GM23248 (cell line): ENCODE data around the gene DHX58. TPM values are rescaled to one million over a fixed set of nuclear protein-coding genes. Genes with fewer than 3 reads are reported as not detected.

Experiments used
- DNase-seq: peaks from one replicate; pipeline ENCODE4 v3.0.0-alpha.2; 2015
- H2AFZ ChIP-seq: fragments of 200-600 bp; sonication (generic); 2 replicates; pipeline ENCODE4 v1.6.1; 2016; ENCODE audit warnings: antibody characterized with exemption
- H3F3A ChIP-seq: fragments of 200-600 bp; sonication (generic); 2 replicates; pipeline ENCODE4 v1.6.1; 2016; ENCODE audit warnings: mild to moderate bottlenecking, antibody characterized with exemption, mixed run types; ENCODE audit not compliant: insufficient read depth
- H3K27ac ChIP-seq: fragments of 200-600 bp; sonication (generic); 2 replicates; pipeline ENCODE4 v1.5.1; 2016; ENCODE audit warnings: mild to moderate bottlenecking
- H3K27me3 ChIP-seq: fragments of 200-600 bp; sonication (generic); replicated peaks from 2 replicates; pipeline ENCODE4 v1.6.1; 2016; ENCODE audit warnings: mild to moderate bottlenecking; ENCODE audit not compliant: insufficient read depth
- H3K36me3 ChIP-seq: fragments of 200-600 bp; sonication (generic); 2 replicates; pipeline ENCODE4 v1.6.1; 2016; ENCODE audit warnings: low read depth, mild to moderate bottlenecking
- H3K4me1 ChIP-seq: fragments of 200-600 bp; sonication (generic); 2 replicates; pipeline ENCODE4 v1.6.1; 2016; ENCODE audit warnings: mild to moderate bottlenecking; ENCODE audit not compliant: insufficient read depth
- H3K4me2 ChIP-seq: fragments of 200-600 bp; sonication (generic); one replicate; pipeline ENCODE4 v1.6.1; 2016; ENCODE audit warnings: mild to moderate bottlenecking; ENCODE audit not compliant: unreplicated experiment
- H3K4me3 ChIP-seq: fragments of 200-600 bp; sonication (generic); 2 replicates; pipeline ENCODE4 v1.5.1; 2016; ENCODE audit warnings: mild to moderate bottlenecking
- H3K79me2 ChIP-seq: fragments of 200-600 bp; sonication (generic); 2 replicates; pipeline ENCODE4 v1.6.1; 2016; ENCODE audit warnings: mild to moderate bottlenecking; ENCODE audit not compliant: insufficient read depth
- H3K9ac ChIP-seq: fragments of 200-600 bp; sonication (generic); 2 replicates; pipeline ENCODE4 v1.6.1; 2016; ENCODE audit warnings: mild to moderate bottlenecking
- H3K9me2 ChIP-seq: fragments of 200-600 bp; sonication (generic); 2 replicates; pipeline ENCODE4 v1.6.1; 2016; ENCODE audit warnings: mixed run types, mild to moderate bottlenecking, moderate library complexity; ENCODE audit not compliant: insufficient read depth
- H3K9me3 ChIP-seq: fragments of 200-600 bp; sonication (generic); one replicate; pipeline ENCODE4 v1.6.1; 2017; ENCODE audit warnings: low read depth
- H4K20me1 ChIP-seq: fragments of 200-600 bp; sonication (generic); 2 replicates; pipeline ENCODE4 v1.6.0; 2016; ENCODE audit not compliant: insufficient read depth
- EZH2 ChIP-seq: fragments of 200-600 bp; sonication (generic); IDR thresholded peaks from 2 replicates; pipeline ENCODE4 v1.6.1; 2018; ENCODE audit warnings: antibody characterized with exemption, mild to moderate bottlenecking; ENCODE audit not compliant: insufficient read depth, poor library complexity, severe bottlenecking
- EZH2phosphoT487 ChIP-seq: fragments of 200-600 bp; sonication (generic); IDR thresholded peaks from 2 replicates; pipeline ENCODE4 v1.6.1; 2018; ENCODE audit warnings: antibody characterized with exemption, moderate library complexity, mild to moderate bottlenecking, low read depth; ENCODE audit not compliant: insufficient read depth
- WGBS, 2 experiments: methylation state at CpG; one replicate each; pipeline ENCODE4 v1.1.6; 2015 to 2017; ENCODE audit warnings: low lambda C conversion rate in 2 of 2, low coverage in 1 of 2; ENCODE audit errors: missing lambda C conversion rate in 2 of 2; 5-methylcytosine and 5-hydroxymethylcytosine counted together
- in situ Hi-C: fragments of 300-500 bp; cut with MboI; formaldehyde crosslinking; loops from 2 replicates; pipeline ENCODE4 v1.15.0; 2020
- polyA plus RNA-seq: library from polyadenylated mRNA; unstranded; fragments of >200 nt; fragmentation: Nextera tagmentation; extraction: Ambion mirVana; gene quantifications from 2 replicates; pipeline ENCODE4 v1.2.1, GENCODE V29; 2016
- total RNA-seq: library from RNA; depleted of rRNA; stranded (reverse); fragments of >200 nt; shearing (Covaris generic); gene quantifications from 2 replicates; pipeline ENCODE4 v1.2.3, GENCODE V29; 2014

The DHX58 gene
- total and polyA plus RNA-seq, 2 experiments from 2014 or later, result 2.0 to 2.5 TPM

- Histone ChIP-seq H3K27me3 (peaks cover 16% of the 10 kb centered on the region), H3K9ac (no peak overlapping the region), H3K4me3 (no peak overlapping the region), H3K36me3 (no peaks in the 10 kb centered on the region), H3K4me2 (no peak overlapping the region), H3K79me2 (no peaks in the 10 kb centered on the region), H4K20me1 (no peaks in the 10 kb centered on the region), H3K27ac (no peak overlapping the region), H2AFZ (no peak overlapping the region), H3K4me1 (no peaks in the 10 kb centered on the region), H3K9me2 (no peaks in the 10 kb centered on the region), H3K9me3 (no peaks in the 10 kb centered on the region), H3F3A (no peaks in the 10 kb centered on the region)
- 70 to 79% methylated on average over 9 to 12 of the region's 12 CpGs for WGBS, 2 experiments
- no peak for DNase-seq
- no peak for TF ChIP-seq EZH2phosphoT487
- TF ChIP-seq EZH2, result no peak
- in situ Hi-C loops, result no loop called here
Observed at GRCh38 chr17:42094375-42095069, 18.0 kb downstream of the DHX58 start.

- no peaks in the 10 kb centered on the region for H3K9me2 ChIP-seq
- peaks cover 17% of the 10 kb centered on the region for H3K27me3 ChIP-seq
- H3K4me2 ChIP-seq, result no peak overlapping the region
- H4K20me1 ChIP-seq, result no peaks in the 10 kb centered on the region
- no peak overlapping the region for H2AFZ ChIP-seq
- in situ Hi-C loops, result no loop called here
- TF ChIP-seq EZH2phosphoT487, result no peak
- no peak for TF ChIP-seq EZH2
- H3K9ac ChIP-seq, result no peak overlapping the region
- 51 to 64% methylated on average over 6 of the region's 6 CpGs for WGBS, 2 experiments
- DNase-seq, result no peak
- H3F3A ChIP-seq, result no peaks in the 10 kb centered on the region
- H3K27ac ChIP-seq, result no peak overlapping the region
- no peaks in the 10 kb centered on the region for H3K9me3 ChIP-seq
- no peaks in the 10 kb centered on the region for H3K4me1 ChIP-seq
- no peak overlapping the region for H3K4me3 ChIP-seq
- H3K36me3 ChIP-seq, result no peaks in the 10 kb centered on the region
- H3K79me2 ChIP-seq, result no peaks in the 10 kb centered on the region
Observed at GRCh38 chr17:42092939-42093338, 19.6 kb downstream of the DHX58 start.

GRCh38 chr17:42090964-42091790, 21.3 kb downstream of the DHX58 start:
- no peaks in the 10 kb centered on the region for H3K9me3 ChIP-seq
- H3K36me3 ChIP-seq, result no peaks in the 10 kb centered on the region
- H2AFZ ChIP-seq, result no peak overlapping the region
- 76 to 82% methylated on average over 7 to 8 of the region's 8 CpGs for WGBS, 2 experiments
- H4K20me1 ChIP-seq, result no peaks in the 10 kb centered on the region
- H3K9ac ChIP-seq, result no peak overlapping the region
- no peaks in the 10 kb centered on the region for H3K9me2 ChIP-seq
- no peak overlapping the region for H3K4me2 ChIP-seq
- DNase-seq, result no peak
- no peak overlapping the region for H3K4me3 ChIP-seq
- H3F3A ChIP-seq, result no peaks in the 10 kb centered on the region
- H3K27me3 ChIP-seq, result peaks cover 6% of the 10 kb centered on the region
- H3K27ac ChIP-seq, result no peak overlapping the region
- no peaks in the 10 kb centered on the region for H3K4me1 ChIP-seq
- no peak for TF ChIP-seq EZH2
- no peak for TF ChIP-seq EZH2phosphoT487
- H3K79me2 ChIP-seq, result no peaks in the 10 kb centered on the region
- in situ Hi-C loops, result no loop called here

GRCh38 chr17:42088736-42089135, 23.8 kb downstream of the DHX58 start:
- in situ Hi-C loops, result no loop called here
- no peak for TF ChIP-seq EZH2
- TF ChIP-seq EZH2phosphoT487, result no peak
- no peak overlapping the region for H2AFZ ChIP-seq

More at GRCh38 chr17:42088736-42089135, 23.8 kb downstream of the DHX58 start:
- Histone ChIP-seq H3K4me1 (no peaks in the 10 kb centered on the region), H4K20me1 (no peaks in the 10 kb centered on the region), H3K4me2 (no peak overlapping the region), H3K27ac (no peak overlapping the region), H3K4me3 (no peak overlapping the region), H3K9me3 (no peaks in the 10 kb centered on the region), H3K9me2 (no peaks in the 10 kb centered on the region), H3K79me2 (no peaks in the 10 kb centered on the region), H3F3A (no peaks in the 10 kb centered on the region), H3K36me3 (no peaks in the 10 kb centered on the region), H3K9ac (no peak overlapping the region), H3K27me3 (peaks cover 6% of the 10 kb centered on the region)
- DNase-seq, result no peak
- 79 to 84% methylated on average over 7 to 8 of the region's 8 CpGs for WGBS, 2 experiments
